RWPE1 (cell line): Measurements from ENCODE around the gene DERA.

Experiments
- CTCF ChIA-PET: fragments of 350-600 bp; sonication (Branson Sonifier 250); formaldehyde crosslinking; extraction: SDS; loops from one replicate; lab custom pipeline; 2021; lab: Yijun Ruan, JAX
- POLR2A ChIA-PET: fragments of 400-600 bp; formaldehyde crosslinking; extraction: SDS; loops from one replicate; lab custom pipeline; 2020; ENCODE audit warnings: antibody characterized with exemption; ENCODE audit not compliant: low non-redundant PET; lab: Yijun Ruan, JAX
- DNase-seq: peaks from one replicate; pipeline ENCODE4 v3.0.0; 2012; ENCODE audit warnings: low spot score
- H3K27ac ChIP-seq: fragments of 450-650 bp; 2 replicates; pipeline ENCODE4 v1.5.1; 2017
- TF ChIP-seq, protein P1 (sequence below): fragments of 450-650 bp; conservative IDR thresholded peaks from 2 replicates; pipeline ENCODE4 v1.5.1; 2017; ENCODE audit warnings: low read depth, mild to moderate bottlenecking

DERA gene

DNA sequence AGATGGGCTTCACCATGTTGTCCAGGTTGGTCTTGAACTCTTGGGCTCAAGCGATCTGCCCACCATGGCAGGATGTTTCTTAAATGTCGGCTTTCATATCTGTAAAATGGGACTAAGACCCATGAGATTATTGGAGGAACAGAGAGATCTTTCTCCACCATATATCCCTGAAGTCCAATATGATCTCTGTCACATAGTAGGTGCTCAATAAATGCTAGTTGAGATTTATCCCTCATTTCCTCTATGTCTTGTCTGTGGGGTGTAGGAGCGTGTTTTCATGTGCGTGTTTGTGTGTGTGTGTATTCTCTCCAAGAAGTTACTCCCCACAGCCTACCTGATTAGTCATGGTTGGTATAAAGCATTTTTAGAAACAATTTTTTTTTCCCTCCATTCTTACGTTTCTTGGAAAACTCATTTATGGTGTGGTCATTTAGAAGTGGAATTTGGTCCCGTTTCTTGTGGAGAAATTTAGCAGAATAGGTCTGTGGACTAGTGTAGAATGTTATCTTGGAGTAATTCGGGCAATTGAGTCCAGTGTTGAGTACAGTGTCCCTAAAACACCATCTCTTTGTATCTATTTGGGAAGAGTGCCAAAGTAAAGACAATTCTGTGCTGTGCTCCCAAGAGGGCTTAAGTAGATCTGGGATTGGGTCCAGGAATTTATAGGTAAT lies 24.6 kb upstream of the DERA start:
- TF ChIP-seq, protein P1, sequence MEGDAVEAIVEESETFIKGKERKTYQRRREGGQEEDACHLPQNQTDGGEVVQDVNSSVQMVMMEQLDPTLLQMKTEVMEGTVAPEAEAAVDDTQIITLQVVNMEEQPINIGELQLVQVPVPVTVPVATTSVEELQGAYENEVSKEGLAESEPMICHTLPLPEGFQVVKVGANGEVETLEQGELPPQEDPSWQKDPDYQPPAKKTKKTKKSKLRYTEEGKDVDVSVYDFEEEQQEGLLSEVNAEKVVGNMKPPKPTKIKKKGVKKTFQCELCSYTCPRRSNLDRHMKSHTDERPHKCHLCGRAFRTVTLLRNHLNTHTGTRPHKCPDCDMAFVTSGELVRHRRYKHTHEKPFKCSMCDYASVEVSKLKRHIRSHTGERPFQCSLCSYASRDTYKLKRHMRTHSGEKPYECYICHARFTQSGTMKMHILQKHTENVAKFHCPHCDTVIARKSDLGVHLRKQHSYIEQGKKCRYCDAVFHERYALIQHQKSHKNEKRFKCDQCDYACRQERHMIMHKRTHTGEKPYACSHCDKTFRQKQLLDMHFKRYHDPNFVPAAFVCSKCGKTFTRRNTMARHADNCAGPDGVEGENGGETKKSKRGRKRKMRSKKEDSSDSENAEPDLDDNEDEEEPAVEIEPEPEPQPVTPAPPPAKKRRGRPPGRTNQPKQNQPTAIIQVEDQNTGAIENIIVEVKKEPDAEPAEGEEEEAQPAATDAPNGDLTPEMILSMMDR: no peak
- H3K27ac ChIP-seq: no peak overlapping the region
- POLR2A ChIA-PET: no interaction called here
- DNase-seq: no peak
- CTCF ChIA-PET: no interaction called here

GRCh38 chr12:15887043-15887817 lies 23.9 kb upstream of the DERA start:
- ChIA-PET POLR2A (no interaction called here), CTCF (no interaction called here)
- no peak for DNase-seq
- no peak overlapping the region for H3K27ac ChIP-seq
- TF ChIP-seq, protein P1: no peak

DNA sequence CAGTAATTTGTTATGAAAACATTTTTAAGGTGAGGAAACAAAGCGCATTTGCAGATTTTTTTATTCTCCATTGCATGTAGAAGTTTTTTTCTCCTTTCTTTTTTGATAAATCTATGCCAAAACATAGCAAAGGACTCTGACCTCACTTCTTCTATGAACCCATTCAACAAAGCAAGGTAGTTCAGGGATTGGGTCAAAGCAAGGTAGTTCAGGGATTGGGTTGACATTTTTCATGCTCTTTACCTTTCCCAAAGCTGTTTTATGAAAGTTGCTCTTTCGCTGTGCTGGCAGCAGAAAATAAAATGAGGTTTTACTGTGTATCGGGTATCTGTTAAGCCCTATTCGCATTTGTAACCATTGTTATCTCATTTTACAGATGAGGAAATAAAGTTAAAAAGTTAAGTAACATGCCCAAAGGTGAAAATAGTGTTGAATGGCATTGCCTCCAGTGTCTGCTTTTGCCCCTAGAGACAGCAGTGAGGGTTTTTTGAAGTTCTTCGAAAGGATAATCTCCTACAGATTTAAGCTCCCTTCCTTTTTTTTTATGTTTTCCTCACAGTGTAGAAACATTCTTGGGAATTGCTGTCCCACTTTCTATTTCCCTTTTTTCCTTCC lies 18.4 kb upstream of the DERA start:
- no peak for DNase-seq
- H3K27ac ChIP-seq: no peak overlapping the region
- TF ChIP-seq, protein P1: no peak
- ChIA-PET POLR2A (no interaction called here), CTCF (interaction anchor here (0.6 kb wide), 1 partner anchor 89 kb away, joined by 3 read pairs; no protein-coding TSS in a partner anchor)

DNA sequence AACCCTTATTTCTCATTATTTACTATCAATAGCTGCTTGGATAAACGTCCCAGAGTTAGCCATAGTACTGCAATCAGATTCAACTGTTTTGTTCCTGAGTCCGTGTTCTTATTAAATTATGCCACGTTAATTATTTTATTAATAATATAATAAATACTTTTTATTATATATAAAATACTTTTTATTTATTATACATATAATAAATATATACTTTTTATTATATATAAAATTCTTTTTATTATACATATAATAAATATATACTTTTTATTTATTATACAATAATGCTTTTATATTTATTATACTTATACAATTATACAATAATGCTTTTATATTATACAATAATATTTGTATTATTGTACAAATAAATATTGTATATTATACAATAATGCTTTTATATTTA lies 17.9 kb upstream of the DERA start:
- no peak overlapping the region for H3K27ac ChIP-seq
- ChIA-PET POLR2A (no interaction called here), CTCF (interaction anchor here (0.6 to 0.7 kb wide), 2 partner anchors 69 to 89 kb away, joined by 3 to 4 read pairs; no protein-coding TSS in a partner anchor)
- no peak for DNase-seq
- TF ChIP-seq, protein P1: no peak

GRCh38 chr12:15896867-15897266 lies 14.3 kb upstream of the DERA start:
- no peak for DNase-seq
- ChIA-PET CTCF (interaction anchor here (1.0 kb wide), 1 partner anchor 12 kb away, joined by 3 read pairs; no protein-coding TSS in a partner anchor), POLR2A (no interaction called here)
- H3K27ac ChIP-seq: no peak overlapping the region
- TF ChIP-seq, protein P1: no peak

DNA sequence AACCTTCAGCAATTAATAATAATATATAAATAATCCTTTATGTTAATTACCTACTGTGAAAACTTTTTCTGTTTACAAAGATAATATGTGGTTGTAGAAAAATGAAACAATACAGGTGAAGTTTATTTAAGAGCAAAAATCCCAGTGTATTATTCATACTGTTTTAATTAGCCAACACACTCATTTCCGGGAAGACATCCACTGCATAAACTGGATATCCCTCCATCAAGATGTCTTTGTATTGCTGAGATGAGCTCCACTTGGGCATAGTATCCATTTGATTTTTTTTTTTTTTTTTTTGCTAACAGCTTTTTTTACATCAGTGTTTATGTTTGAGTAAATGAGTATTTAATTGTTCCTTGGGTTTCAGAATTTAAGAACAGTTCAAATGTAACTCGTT lies 13.7 kb upstream of the DERA start:
- ChIA-PET CTCF (interaction anchor here (1.0 to 1.2 kb wide), 2 partner anchors 8 to 13 kb away, joined by 3 read pairs; no protein-coding TSS in a partner anchor), POLR2A (no interaction called here)
- H3K27ac ChIP-seq: no peak overlapping the region
- DNase-seq: no peak
- TF ChIP-seq, protein P1: no peak
